Astrocyte (in vitro differentiated cells and primary cell): ENCODE data around the gene GABBR2.

Experiments
- EZH2 ChIP-seq: IDR thresholded peaks from 2 replicates; pipeline ENCODE4 v1.6.1; 2012; ENCODE audit warnings: mild to moderate bottlenecking, low read length, inconsistent platforms; ENCODE audit not compliant: insufficient read depth
- TF ChIP-seq, protein P1 (sequence below): IDR thresholded peaks from 2 replicates; pipeline ENCODE4 v1.5.1; 2011; ENCODE audit warnings: low read depth, mild to moderate bottlenecking, inconsistent platforms, low read length, moderate library complexity; ENCODE audit not compliant: insufficient read depth

DNA sequence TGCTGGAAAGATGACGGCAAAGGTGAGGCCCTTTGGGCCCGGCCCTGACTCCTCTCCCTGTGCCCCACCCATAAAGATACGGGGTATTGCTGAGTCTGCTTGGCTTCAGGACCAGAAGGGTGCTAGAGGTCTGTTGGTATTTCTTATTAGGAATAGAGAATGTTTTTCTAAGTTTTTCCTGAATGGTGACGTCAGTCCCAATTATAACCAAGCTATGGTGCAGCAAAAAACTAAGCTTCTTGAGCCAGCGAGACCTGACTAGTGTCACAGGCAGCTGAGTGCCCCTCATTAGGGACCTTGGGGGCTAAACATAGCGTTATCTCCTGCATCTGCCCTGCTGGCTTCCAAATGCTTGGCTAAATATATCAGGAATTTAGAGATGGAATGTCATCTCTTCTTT is 302.3 kb downstream of the GABBR2 start:
- TF ChIP-seq, protein P1, sequence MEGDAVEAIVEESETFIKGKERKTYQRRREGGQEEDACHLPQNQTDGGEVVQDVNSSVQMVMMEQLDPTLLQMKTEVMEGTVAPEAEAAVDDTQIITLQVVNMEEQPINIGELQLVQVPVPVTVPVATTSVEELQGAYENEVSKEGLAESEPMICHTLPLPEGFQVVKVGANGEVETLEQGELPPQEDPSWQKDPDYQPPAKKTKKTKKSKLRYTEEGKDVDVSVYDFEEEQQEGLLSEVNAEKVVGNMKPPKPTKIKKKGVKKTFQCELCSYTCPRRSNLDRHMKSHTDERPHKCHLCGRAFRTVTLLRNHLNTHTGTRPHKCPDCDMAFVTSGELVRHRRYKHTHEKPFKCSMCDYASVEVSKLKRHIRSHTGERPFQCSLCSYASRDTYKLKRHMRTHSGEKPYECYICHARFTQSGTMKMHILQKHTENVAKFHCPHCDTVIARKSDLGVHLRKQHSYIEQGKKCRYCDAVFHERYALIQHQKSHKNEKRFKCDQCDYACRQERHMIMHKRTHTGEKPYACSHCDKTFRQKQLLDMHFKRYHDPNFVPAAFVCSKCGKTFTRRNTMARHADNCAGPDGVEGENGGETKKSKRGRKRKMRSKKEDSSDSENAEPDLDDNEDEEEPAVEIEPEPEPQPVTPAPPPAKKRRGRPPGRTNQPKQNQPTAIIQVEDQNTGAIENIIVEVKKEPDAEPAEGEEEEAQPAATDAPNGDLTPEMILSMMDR: no peak
- TF ChIP-seq EZH2: no peak
